Measurements from ENCODE around the gene TSKU.

- TF ChIP-seq CTCF (IDR thresholded peaks at IDR 0.05 in 4 of 5, conservative IDR thresholded peaks at IDR 0.05 in 1 of 5) (no peak), POLR2A (IDR thresholded peaks at IDR 0.05) (no peak)
Observed at GRCh38 chr11:76802621-76803020, 19.5 kb downstream of the TSKU start.
